HL-60 (cell line): ENCODE data around the gene MRPS7.

Source experiments
- DNase-seq, 2 experiments: peaks; one replicate each; pipeline ENCODE4 v3.0.0-alpha.2; 2010 to 2020; ENCODE audit warnings: low read depth in 1 of 2, low spot score in 1 of 2
- H3K27ac ChIP-seq: fragments of 250-450 bp; sonication (Bioruptor Pico); replicated peaks from 2 replicates; pipeline ENCODE4 v1.5.1; 2020; ENCODE audit warnings: mild to moderate bottlenecking, moderate library complexity
- H3K27me3 ChIP-seq: fragments of 250-450 bp; sonication (Bioruptor Pico); 2 replicates; pipeline ENCODE4 v1.5.1; 2021; ENCODE audit warnings: mild to moderate bottlenecking, moderate library complexity; ENCODE audit not compliant: insufficient read depth, poor library complexity, severe bottlenecking
- H3K4me3 ChIP-seq: replicated peaks from 2 replicates; pipeline ENCODE4 v1.5.1; 2011; ENCODE audit warnings: mild to moderate bottlenecking, control low read depth, low read length; ENCODE audit not compliant: insufficient read depth
- GABPA ChIP-seq: IDR thresholded peaks from 2 replicates; pipeline ENCODE4 v1.6.1; 2012; ENCODE audit warnings: low read depth
- POLR2AphosphoS5 ChIP-seq: IDR thresholded peaks from 2 replicates; pipeline ENCODE4 v1.6.1; 2012; ENCODE audit warnings: low read depth
- SPI1 ChIP-seq: IDR thresholded peaks from 2 replicates; pipeline ENCODE4 v1.6.1; 2012; ENCODE audit warnings: low read depth, mild to moderate bottlenecking, borderline replicate concordance
- TF ChIP-seq, protein P1 (sequence below): IDR thresholded peaks from 2 replicates; pipeline ENCODE4 v1.6.1; 2012; ENCODE audit warnings: low read depth; ENCODE audit not compliant: insufficient replicate concordance
- TF ChIP-seq, protein P2 (sequence below): IDR thresholded peaks from one replicate; pipeline ENCODE4 v1.5.1; 2011; ENCODE audit warnings: low read length, control low read depth, inconsistent platforms; ENCODE audit not compliant: insufficient read depth

The MRPS7 gene

DNA sequence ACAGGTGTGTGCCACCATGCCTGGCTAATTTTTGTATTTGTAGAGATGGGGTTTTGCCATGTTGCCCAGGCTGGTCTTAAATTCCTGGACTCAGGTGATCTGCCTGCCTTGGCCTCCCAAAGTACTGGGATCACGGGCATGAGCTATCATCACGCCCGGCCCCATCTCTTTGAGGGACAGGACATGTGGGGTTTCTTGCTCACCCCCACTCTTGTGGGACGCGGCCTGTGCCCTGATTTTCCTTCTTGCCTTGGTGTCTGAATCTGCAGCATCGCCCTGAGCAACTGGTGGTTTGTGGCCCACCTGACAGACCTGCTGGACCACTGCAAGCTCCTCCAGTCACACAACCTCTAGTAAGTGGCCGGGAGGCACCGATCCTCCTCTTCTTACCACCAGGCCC is 30.6 kb upstream of the MRPS7 start:
- no peak overlapping the region for H3K4me3 ChIP-seq
- H3K27ac ChIP-seq = no peak overlapping the region
- H3K27me3 ChIP-seq = no peaks in the 10 kb centered on the region
- TF ChIP-seq, protein P1, sequence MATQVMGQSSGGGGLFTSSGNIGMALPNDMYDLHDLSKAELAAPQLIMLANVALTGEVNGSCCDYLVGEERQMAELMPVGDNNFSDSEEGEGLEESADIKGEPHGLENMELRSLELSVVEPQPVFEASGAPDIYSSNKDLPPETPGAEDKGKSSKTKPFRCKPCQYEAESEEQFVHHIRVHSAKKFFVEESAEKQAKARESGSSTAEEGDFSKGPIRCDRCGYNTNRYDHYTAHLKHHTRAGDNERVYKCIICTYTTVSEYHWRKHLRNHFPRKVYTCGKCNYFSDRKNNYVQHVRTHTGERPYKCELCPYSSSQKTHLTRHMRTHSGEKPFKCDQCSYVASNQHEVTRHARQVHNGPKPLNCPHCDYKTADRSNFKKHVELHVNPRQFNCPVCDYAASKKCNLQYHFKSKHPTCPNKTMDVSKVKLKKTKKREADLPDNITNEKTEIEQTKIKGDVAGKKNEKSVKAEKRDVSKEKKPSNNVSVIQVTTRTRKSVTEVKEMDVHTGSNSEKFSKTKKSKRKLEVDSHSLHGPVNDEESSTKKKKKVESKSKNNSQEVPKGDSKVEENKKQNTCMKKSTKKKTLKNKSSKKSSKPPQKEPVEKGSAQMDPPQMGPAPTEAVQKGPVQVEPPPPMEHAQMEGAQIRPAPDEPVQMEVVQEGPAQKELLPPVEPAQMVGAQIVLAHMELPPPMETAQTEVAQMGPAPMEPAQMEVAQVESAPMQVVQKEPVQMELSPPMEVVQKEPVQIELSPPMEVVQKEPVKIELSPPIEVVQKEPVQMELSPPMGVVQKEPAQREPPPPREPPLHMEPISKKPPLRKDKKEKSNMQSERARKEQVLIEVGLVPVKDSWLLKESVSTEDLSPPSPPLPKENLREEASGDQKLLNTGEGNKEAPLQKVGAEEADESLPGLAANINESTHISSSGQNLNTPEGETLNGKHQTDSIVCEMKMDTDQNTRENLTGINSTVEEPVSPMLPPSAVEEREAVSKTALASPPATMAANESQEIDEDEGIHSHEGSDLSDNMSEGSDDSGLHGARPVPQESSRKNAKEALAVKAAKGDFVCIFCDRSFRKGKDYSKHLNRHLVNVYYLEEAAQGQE = no peak
- TF ChIP-seq GABPA = no peak
- TF ChIP-seq, protein P2, sequence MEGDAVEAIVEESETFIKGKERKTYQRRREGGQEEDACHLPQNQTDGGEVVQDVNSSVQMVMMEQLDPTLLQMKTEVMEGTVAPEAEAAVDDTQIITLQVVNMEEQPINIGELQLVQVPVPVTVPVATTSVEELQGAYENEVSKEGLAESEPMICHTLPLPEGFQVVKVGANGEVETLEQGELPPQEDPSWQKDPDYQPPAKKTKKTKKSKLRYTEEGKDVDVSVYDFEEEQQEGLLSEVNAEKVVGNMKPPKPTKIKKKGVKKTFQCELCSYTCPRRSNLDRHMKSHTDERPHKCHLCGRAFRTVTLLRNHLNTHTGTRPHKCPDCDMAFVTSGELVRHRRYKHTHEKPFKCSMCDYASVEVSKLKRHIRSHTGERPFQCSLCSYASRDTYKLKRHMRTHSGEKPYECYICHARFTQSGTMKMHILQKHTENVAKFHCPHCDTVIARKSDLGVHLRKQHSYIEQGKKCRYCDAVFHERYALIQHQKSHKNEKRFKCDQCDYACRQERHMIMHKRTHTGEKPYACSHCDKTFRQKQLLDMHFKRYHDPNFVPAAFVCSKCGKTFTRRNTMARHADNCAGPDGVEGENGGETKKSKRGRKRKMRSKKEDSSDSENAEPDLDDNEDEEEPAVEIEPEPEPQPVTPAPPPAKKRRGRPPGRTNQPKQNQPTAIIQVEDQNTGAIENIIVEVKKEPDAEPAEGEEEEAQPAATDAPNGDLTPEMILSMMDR = no peak
- no peak for TF ChIP-seq SPI1
- TF ChIP-seq POLR2AphosphoS5 = no peak
- no peak for DNase-seq

DNA sequence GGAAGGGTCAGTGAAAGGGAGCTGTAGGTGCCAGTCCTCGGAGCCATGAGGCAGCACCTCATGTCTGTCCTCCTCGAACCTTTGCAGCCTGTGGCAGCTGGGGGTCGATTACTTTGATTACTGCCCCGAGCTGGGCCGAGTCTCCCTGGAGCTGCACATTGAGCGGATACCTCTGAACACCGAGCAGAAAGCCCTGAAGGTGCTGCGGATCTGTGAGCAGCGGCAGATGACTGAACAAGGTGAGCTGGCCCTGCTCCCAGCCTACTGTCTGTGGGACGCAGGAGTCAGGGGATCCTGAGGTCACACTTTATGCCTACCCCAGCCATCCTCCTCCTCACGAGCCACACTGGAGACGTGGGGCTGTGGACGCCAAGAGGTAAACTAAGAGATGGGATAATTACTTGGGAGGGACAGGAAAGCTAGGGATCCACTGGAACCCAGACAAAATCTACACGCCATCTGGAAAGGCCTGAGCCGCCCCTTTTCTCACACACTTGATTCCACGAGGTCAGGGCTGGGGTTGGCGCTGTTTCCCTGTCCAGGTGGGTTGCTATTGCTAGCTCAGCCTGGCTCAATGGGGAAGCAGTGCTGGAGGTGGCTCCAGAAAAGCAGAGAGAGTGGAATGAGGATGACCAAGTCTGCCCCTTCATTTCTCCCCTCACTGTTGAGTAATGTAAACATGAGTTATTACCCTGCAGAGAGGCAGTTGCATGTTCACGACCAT is 29.8 kb upstream of the MRPS7 start:
- TF ChIP-seq, protein P1 = no peak
- TF ChIP-seq, protein P2 = no peak
- H3K4me3 ChIP-seq = no peak overlapping the region
- no peak overlapping the region for H3K27ac ChIP-seq
- DNase-seq = no peak
- no peaks in the 10 kb centered on the region for H3K27me3 ChIP-seq

DNA sequence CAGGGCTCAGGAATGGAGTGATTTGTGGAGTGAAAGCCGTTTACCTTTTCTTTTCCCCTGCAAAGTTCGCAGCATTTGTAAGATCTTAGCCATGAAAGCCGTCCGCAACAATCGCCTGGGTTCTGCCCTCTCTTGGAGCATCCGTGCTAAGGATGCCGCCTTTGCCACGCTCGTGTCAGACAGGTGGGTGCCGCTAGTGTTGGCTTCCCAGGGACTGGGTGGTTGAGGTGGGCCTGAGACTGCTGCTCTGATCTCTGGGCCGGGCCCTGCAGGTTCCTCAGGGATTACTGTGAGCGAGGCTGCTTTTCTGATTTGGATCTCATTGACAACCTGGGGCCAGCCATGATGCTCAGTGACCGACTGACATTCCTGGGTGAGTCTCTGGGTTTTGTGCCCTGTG is 28.9 kb upstream of the MRPS7 start:
- Histone ChIP-seq H3K4me3 (no peak overlapping the region), H3K27me3 (no peaks in the 10 kb centered on the region), H3K27ac (no peak overlapping the region)
- TF ChIP-seq POLR2AphosphoS5 (no peak), GABPA (no peak), SPI1 (no peak)
- TF ChIP-seq, protein P2 = no peak
- TF ChIP-seq, protein P1 = no peak
- no peak for DNase-seq
